KOPT-K1 (cell line): ENCODE data around the gene TPP1.

ENCODE experiments used
- H3K27ac ChIP-seq: fragments of 200-600 bp; sonication (generic); 2 replicates; pipeline ENCODE4 v1.5.1; 2016; ENCODE audit warnings: antibody characterized with exemption, mild to moderate bottlenecking, low read depth, low read length; ENCODE audit not compliant: poor library complexity, severe bottlenecking
- H3K36me3 ChIP-seq: fragments of 200-600 bp; sonication (generic); 2 replicates; pipeline ENCODE4 v1.5.1; 2017; ENCODE audit warnings: antibody characterized with exemption, mild to moderate bottlenecking, low read length, moderate library complexity; ENCODE audit not compliant: insufficient read depth
- H3K9me3 ChIP-seq: fragments of 200-600 bp; sonication (generic); 2 replicates; pipeline ENCODE4 v1.5.1; 2017; ENCODE audit warnings: antibody characterized with exemption, low read length, mild to moderate bottlenecking; ENCODE audit not compliant: insufficient read depth, poor library complexity, severe bottlenecking

Gene TPP1

GRCh38 chr11:6613496-6613895 lies 5.7 kb downstream of the TPP1 start:
- H3K36me3 ChIP-seq, result peaks cover 43% of the 10 kb centered on the region
- no peak overlapping the region for H3K27ac ChIP-seq
- H3K9me3 ChIP-seq, result no peaks in the 10 kb centered on the region

- peak within 1 kb of the TSS; percentile 94 for H3K27ac ChIP-seq
- H3K36me3 ChIP-seq, result peaks cover 54% of the 10 kb centered on the region
- H3K9me3 ChIP-seq, result no peaks in the 10 kb centered on the region
Observed at GRCh38 chr11:6612213-6613041, 6.8 kb downstream of the TPP1 start, which contains the start of gene TAF10. TSS of gene TAF10 (minus strand) at chr11:6612216. CDS start at chr11:6612189, 27 bp downstream.

GRCh38 chr11:6611963-6612212 lies 7.3 kb downstream of the TPP1 start:
- Histone ChIP-seq H3K9me3 (no peaks in the 10 kb centered on the region), H3K27ac (peak overlapping the region; percentile 94)

GRCh38 chr11:6611092-6611962 lies 7.9 kb downstream of the TPP1 start:
- peaks cover 57% of the 10 kb centered on the region for H3K36me3 ChIP-seq
- peak overlapping the region; percentile 94 for H3K27ac ChIP-seq
- no peaks in the 10 kb centered on the region for H3K9me3 ChIP-seq

More at GRCh38 chr11:6611963-6612212, 7.3 kb downstream of the TPP1 start:
- peaks cover 57% of the 10 kb centered on the region for H3K36me3 ChIP-seq

DNA sequence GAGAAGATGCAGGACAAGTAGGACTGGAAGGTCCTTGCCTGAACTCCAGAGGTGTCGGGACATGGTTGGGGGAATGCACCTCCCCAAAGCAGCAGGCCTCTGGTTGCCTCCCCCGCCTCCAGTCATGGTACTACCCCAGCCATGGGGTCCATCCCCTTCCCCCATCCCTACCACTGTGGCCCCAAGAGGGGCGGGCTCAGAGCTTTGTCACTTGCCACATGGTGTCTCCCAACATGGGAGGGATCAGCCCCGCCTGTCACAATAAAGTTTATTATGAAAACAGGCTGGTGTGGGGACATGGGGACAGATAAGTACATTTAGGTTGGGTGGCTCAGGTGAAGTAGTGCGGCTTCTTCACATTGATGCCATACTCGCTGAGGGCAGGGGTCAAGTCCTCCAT lies 8.6 kb downstream of the TPP1 start:
- Histone ChIP-seq H3K36me3 (peaks cover 50% of the 10 kb centered on the region), H3K27ac (no peak overlapping the region), H3K9me3 (no peaks in the 10 kb centered on the region)

DNA sequence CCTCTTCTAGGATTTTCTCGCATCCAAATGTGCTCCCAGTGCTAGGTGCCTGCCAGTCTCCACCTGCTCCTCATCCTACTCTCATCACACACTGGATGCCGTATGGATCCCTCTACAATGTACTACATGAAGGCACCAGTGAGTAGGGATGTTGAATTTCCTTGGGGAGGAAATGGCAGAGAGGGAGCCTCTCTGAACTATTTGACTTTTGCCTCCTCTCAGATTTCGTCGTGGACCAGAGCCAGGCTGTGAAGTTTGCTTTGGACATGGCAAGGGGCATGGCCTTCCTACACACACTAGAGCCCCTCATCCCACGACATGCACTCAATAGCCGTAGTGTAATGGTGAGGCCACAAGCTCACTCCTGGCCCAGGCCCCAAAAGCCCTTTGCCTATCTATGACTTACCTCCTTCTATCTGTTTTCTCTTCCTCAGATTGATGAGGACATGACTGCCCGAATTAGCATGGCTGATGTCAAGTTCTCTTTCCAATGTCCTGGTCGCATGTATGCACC lies 9.7 kb downstream of the TPP1 start:
- Histone ChIP-seq H3K9me3 (no peaks in the 10 kb centered on the region), H3K36me3 (peaks cover 41% of the 10 kb centered on the region), H3K27ac (no peak overlapping the region)

- H3K36me3 ChIP-seq, result peaks cover 41% of the 10 kb centered on the region
- no peaks in the 10 kb centered on the region for H3K9me3 ChIP-seq
- H3K27ac ChIP-seq, result no peak overlapping the region
Observed at GRCh38 chr11:6608726-6609501, 10.3 kb downstream of the TPP1 start.

GRCh38 chr11:6608011-6608410 lies 11.2 kb downstream of the TPP1 start:
- Histone ChIP-seq H3K9me3 (no peaks in the 10 kb centered on the region), H3K36me3 (peaks cover 41% of the 10 kb centered on the region), H3K27ac (no peak overlapping the region)

GRCh38 chr11:6607190-6607795 lies 11.9 kb downstream of the TPP1 start:
- Histone ChIP-seq H3K9me3 (no peaks in the 10 kb centered on the region), H3K27ac (no peak overlapping the region), H3K36me3 (peaks cover 41% of the 10 kb centered on the region)

DNA sequence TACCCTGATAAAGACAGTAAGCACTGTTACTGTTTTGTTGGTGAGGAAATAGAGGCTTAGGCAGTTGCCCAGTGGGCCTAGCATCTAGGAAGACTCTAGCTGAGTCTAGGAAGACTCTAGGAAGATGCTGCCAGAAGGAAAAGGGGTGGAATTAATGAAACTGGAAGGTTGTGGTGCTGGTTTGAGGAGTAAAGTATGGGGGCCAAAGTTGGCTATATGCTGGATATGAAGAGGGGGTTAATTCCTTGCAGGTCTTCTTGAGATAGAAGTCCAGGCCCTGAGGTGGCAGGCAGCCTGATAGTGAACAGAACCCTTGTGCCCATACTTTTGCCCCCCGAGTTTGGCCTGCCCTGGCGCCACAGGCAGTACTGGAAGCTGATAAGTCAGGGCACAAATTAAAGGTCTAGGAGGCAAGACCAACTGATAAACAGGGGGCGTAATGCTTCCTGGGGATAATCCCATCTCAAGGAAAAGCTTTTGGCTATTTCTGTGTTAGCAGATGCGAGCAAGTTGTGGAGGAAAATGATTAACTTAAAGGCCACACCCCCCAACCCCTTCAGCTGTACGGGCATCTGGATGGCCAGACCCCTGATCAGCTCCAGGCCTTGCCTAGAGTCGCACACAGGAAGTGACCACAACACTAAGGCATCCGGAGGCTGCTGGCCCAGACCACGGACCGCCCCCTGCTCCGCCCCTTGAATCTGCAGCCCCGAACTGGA lies 12.6 kb downstream of the TPP1 start:
- Histone ChIP-seq H3K9me3 (no peaks in the 10 kb centered on the region), H3K27ac (no peak overlapping the region), H3K36me3 (peaks cover 47% of the 10 kb centered on the region)

DNA sequence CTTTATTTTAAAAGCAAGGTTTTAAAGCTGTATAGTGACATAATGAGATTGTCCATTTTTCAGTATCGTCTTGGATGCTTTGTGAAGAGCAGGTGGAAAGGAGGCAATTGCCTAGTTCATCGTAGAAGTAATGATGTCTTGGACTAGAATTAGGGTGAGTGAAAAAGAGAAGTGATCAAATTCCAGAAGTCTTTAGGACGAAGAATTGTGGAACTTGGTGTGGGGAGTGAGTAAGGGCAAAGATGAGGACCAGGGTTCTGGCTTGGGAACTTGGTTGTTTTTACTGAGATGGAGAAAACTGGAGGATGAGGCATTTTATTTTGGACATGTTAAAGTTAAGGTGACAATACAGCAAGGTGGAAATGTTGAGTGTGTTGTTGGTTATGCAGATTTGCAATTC lies 14.4 kb downstream of the TPP1 start:
- no peaks in the 10 kb centered on the region for H3K9me3 ChIP-seq
- peaks cover 51% of the 10 kb centered on the region for H3K36me3 ChIP-seq
- H3K27ac ChIP-seq, result peak overlapping the region; percentile 70

DNA sequence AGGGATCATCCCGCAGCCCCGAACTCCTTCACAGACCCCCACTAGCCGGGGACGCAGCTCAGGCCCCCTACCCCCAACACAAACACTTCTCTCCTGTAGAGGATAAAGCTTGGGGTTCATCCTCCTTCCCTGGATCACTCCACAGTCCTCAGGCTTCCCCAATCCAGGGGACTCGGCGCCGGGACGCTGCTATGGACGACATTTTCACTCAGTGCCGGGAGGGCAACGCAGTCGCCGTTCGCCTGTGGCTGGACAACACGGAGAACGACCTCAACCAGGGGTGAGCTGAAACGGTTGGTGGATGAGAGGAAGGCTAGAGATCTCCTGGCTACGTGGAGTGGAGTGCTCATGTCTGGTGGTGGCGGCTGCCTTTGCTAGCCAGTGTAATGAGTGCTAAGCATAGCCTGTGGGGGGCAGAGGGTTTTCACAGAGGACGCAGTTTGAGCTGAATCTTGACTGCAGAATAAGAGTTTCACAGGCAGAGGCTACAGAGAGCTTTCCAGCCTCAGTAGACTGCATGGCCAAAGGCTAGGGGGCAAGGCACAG lies 15.1 kb downstream of the TPP1 start:
- Histone ChIP-seq H3K27ac (peak overlapping the region; percentile 70), H3K36me3 (peaks cover 51% of the 10 kb centered on the region), H3K9me3 (no peaks in the 10 kb centered on the region)

- no peaks in the 10 kb centered on the region for H3K9me3 ChIP-seq
- H3K27ac ChIP-seq, result peak within 1 kb of the TSS; percentile 70
- H3K36me3 ChIP-seq, result peaks cover 51% of the 10 kb centered on the region
Observed at GRCh38 chr11:6603287-6604080, 15.7 kb downstream of the TPP1 start, which contains the start of the genes ILK and RRP8. TSS of gene ILK (plus strand) at chr11:6603774. CDS start at chr11:6604272, 498 bp downstream. TSS of gene RRP8 (minus strand) at chr11:6603616. CDS start at chr11:6603502, 114 bp downstream.
